ENCODE data around the gene MEGF8. TPM values are rescaled to one million over a fixed set of nuclear protein-coding genes. Genes with fewer than 3 reads are reported as not detected.

MEGF8 gene
- total RNA-seq, 2 experiments from 2014 or later = 9.0 to 10.4 TPM

GRCh38 chr19:42420055-42420544 lies 94.7 kb downstream of the MEGF8 start:
- CTCF ChIA-PET = interaction anchor here (0.6 to 3.0 kb wide), 10 partner anchors 11 to 108 kb away, joined by 3 to 20 read pairs (median 4); partner anchors contain the start of gene CEACAM1
- POLR2A ChIA-PET = interaction anchor here (0.7 kb wide), 2 partner anchors 23 to 177 kb away, joined by 4 to 6 read pairs; no protein-coding TSS in a partner anchor

- ChIA-PET CTCF (interaction anchor here (1.0 to 3.0 kb wide), 5 partner anchors 12 to 107 kb away, joined by 3 to 20 read pairs (median 14); partner anchors contain the start of gene CEACAM1), POLR2A (no interaction called here)
These were observed 95.7 kb downstream of the MEGF8 start for GRCh38 chr19:42421101-42421500.

DNA sequence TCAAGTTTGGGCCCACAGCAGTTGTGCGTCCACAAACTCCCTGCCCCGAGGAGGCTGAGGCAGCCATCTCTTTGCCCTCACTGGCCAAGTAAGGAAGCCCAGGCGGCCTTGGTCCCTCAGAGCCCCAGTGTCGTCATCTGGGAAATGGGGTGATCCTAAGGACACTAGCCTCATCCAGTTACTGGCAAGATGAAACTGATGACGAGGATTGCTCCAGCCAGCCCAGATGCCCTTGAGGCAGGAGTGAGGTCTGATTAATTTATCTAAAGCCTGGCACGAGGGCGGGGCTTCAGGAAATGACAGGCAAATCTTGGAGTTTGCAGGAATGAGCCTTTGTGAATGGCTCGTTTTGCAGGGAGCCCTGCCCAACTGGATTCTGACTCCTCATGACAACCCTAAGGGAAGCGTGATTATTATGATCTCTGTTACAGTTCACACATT lies 96.2 kb downstream of the MEGF8 start:
- ChIA-PET POLR2A (no interaction called here), CTCF (interaction anchor here (1.7 to 3.0 kb wide), 3 partner anchors 12 to 20 kb away, joined by 4 to 20 read pairs (median 14); no protein-coding TSS in a partner anchor)

- CTCF ChIA-PET = interaction anchor here (1.1 to 1.9 kb wide), 6 partner anchors 13 to 21 kb away, joined by 3 to 12 read pairs (median 4); no protein-coding TSS in a partner anchor
These were observed 96.9 kb downstream of the MEGF8 start for GRCh38 chr19:42422092-42422900.

GRCh38 chr19:42422901-42423461 lies 97.5 kb downstream of the MEGF8 start:
- ChIA-PET CTCF (interaction anchor here (0.7 to 1.9 kb wide), 6 partner anchors 12 to 299 kb away, joined by 3 to 12 read pairs (median 4); no protein-coding TSS in a partner anchor), POLR2A (interaction anchor here (0.7 to 1.0 kb wide), 3 partner anchors 16 to 76 kb away, joined by 3 read pairs; no protein-coding TSS in a partner anchor)

More at GRCh38 chr19:42422092-42422900, 96.9 kb downstream of the MEGF8 start:
- POLR2A ChIA-PET = interaction anchor here (1.0 kb wide), 1 partner anchor 16 kb away, joined by 3 read pairs; no protein-coding TSS in a partner anchor

- POLR2A ChIA-PET = interaction anchor here (0.7 to 1.0 kb wide), 3 partner anchors 15 to 77 kb away, joined by 3 read pairs; no protein-coding TSS in a partner anchor
- CTCF ChIA-PET = interaction anchor here (0.7 to 1.9 kb wide), 8 partner anchors 11 to 300 kb away, joined by 3 to 12 read pairs (median 3); partner anchors contain the start of genes PAFAH1B3 and PRR19
These were observed 98.3 kb downstream of the MEGF8 start for GRCh38 chr19:42423462-42424344.

DNA sequence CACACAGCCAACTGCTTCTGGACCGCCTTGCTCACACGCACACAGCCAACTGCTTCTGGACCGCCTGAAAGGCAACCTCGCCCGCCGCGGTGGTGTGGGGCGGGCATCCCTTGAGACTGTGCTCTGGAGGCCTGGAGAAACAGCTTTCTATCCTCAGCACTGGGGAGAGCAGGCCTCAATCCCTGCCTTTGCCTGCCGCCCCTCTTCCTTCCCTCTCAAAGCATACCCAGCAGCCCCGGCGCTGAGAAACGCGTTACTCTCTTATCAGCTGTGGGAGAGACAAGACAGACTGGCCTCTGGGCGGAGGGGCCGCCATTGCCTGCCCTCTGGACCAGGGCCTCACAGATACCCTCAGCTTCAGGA lies 98.9 kb downstream of the MEGF8 start:
- ChIA-PET POLR2A (no interaction called here), CTCF (interaction anchor here (0.7 to 1.9 kb wide), 4 partner anchors 14 to 122 kb away, joined by 3 to 12 read pairs (median 6); partner anchors contain the start of genes PAFAH1B3 and PRR19)

GRCh38 chr19:42424712-42425131 lies 99.3 kb downstream of the MEGF8 start:
- CTCF ChIA-PET = interaction anchor here (0.5 kb wide), 1 partner anchor 339 kb away, joined by 3 read pairs; no protein-coding TSS in a partner anchor
- POLR2A ChIA-PET = no interaction called here

GRCh38 chr19:42426643-42427042 lies 101.2 kb downstream of the MEGF8 start:
- ChIA-PET POLR2A (interaction anchor here (0.7 kb wide), 1 partner anchor 29 kb away, joined by 4 read pairs; no protein-coding TSS in a partner anchor), CTCF (interaction anchor here (1.2 to 2.9 kb wide), 3 partner anchors 9 to 25 kb away, joined by 3 to 10 read pairs (median 3); no protein-coding TSS in a partner anchor)

DNA sequence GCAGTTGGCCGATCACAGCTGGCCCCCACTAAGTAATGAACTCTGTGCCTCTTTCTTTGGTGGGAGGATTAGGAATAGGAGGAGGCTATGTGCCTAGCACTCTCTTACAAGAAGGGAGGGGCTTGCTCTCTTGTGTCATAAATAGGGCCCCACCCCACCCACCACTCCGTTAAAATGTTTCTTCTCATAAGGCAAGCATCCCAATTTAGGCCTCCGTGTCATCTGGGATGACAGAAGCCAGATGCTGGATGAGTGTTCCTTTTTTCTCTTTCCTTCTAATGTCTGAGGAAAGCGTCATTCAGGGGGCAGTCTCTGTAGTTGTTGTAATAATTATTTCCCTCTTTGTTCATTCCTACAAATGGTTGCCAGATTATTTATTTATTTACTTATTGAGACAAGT lies 101.9 kb downstream of the MEGF8 start, which contains the start of gene LIPE:
Gene LIPE, minus strand, starts transcription at position 76 of the 400 bp plus-strand sequence. CDS start 239 bp downstream, outside the sequence.
- ChIA-PET CTCF (interaction anchor here (1.4 to 2.9 kb wide), 2 partner anchors 10 to 11 kb away, joined by 3 to 10 read pairs; no protein-coding TSS in a partner anchor), POLR2A (no interaction called here)

Other genes with a start within 250 kb of the MEGF8 start
- 10 to 100 TPM; 16.8 to 17.2 TPM for gene ZNF574, start 249.5 kb upstream of the MEGF8 start, total RNA-seq
- 10 to 100 TPM; 55.3 to 57.1 TPM for gene POU2F2, start 193.2 kb upstream of the MEGF8 start, total RNA-seq
- gene DEDD2, start 108.0 kb upstream of the MEGF8 start, total RNA-seq = 10 to 100 TPM; 27.4 to 28.6 TPM
- 10 to 100 TPM; 17.9 to 18.0 TPM for gene ZNF526, start 105.3 kb upstream of the MEGF8 start, total RNA-seq
- gene GSK3A, start 83.0 kb upstream of the MEGF8 start, total RNA-seq = 10 to 100 TPM; 50.3 to 50.8 TPM
- gene ERF, start 70.5 kb upstream of the MEGF8 start, total RNA-seq = 10 to 100 TPM; 70.0 to 70.8 TPM
- 10 to 100 TPM; 49.5 to 51.7 TPM for gene CIC, start 56.4 kb upstream of the MEGF8 start, total RNA-seq
- gene PRR19, start 23.5 kb upstream of the MEGF8 start, total RNA-seq = 1 to 10 TPM; 1.1 to 1.2 TPM
- 10 to 100 TPM; 43.1 to 48.5 TPM for gene PAFAH1B3, start 23.0 kb upstream of the MEGF8 start, total RNA-seq
- 1 to 10 TPM in 1 of 2 experiments, under 1 TPM in 1; 0.34 to 1.0 TPM for gene TMEM145, start 12.3 kb upstream of the MEGF8 start, total RNA-seq
- not detected for gene CNFN, start 64.7 kb downstream of the MEGF8 start, total RNA-seq
- 10 to 100 TPM; 27.6 to 28.8 TPM for gene LIPE, start 101.8 kb downstream of the MEGF8 start, total RNA-seq
- gene CXCL17, start 117.3 kb downstream of the MEGF8 start, total RNA-seq = not detected
- gene CEACAM1, start 202.8 kb downstream of the MEGF8 start, total RNA-seq = 1 to 10 TPM in 1 of 2 experiments, under 1 TPM in 1; 0.55 to 1.2 TPM

All from activated CD8-positive, alpha-beta memory T cell treated with anti-CD3 and anti-CD28 coated beads for 36 hours (primary cell).